ENCODE measurements around the gene ST6GALNAC4. TPM values are rescaled to one million over a fixed set of nuclear protein-coding genes. Genes with fewer than 3 reads are reported as not detected.

ST6GALNAC4 gene
- total RNA-seq, 1 donor = 33.7 TPM

DNA sequence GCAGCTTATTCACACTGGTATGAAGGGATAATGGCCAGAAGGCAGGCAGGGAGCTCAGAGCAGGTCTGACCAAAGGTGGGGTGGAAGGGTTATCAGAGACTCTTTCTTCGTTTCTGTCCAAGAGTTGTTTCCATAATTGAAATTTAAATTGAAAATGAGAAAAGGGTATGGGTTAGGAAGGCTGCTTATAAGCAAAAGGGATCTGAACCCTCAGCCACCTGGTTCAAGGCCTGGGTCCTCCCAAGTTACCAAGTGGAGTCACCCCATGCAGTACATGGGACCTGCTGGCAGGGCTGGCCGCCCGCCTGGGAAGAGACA is 46.2 kb upstream of the ST6GALNAC4 start:
- Histone ChIP-seq H2AFZ (ENCODE audit: low read length) (no peak overlapping the region), H3K4me2 (ENCODE audit: insufficient read depth, low read length) (no peak overlapping the region), H3K27ac (ENCODE audit: low read depth, low read length) (no peak overlapping the region), H3K4me3 (ENCODE audit: insufficient read depth, low read length) (no peak overlapping the region), H3K4me1 (ENCODE audit: insufficient read depth, low read length) (peaks cover 18% of the 10 kb centered on the region), H3K79me2 (ENCODE audit: insufficient read depth, low read length) (peaks cover 93% of the 10 kb centered on the region), H3K27me3 (ENCODE audit: insufficient read depth, low read length) (no peaks in the 10 kb centered on the region), H3K36me3 (ENCODE audit: insufficient read depth, low read length) (no peaks in the 10 kb centered on the region), H3K9me3 (ENCODE audit: low read depth, low read length) (no peaks in the 10 kb centered on the region), H4K20me1 (ENCODE audit: insufficient read depth, low read length) (peaks cover 24% of the 10 kb centered on the region)
- TF ChIP-seq, protein P1, sequence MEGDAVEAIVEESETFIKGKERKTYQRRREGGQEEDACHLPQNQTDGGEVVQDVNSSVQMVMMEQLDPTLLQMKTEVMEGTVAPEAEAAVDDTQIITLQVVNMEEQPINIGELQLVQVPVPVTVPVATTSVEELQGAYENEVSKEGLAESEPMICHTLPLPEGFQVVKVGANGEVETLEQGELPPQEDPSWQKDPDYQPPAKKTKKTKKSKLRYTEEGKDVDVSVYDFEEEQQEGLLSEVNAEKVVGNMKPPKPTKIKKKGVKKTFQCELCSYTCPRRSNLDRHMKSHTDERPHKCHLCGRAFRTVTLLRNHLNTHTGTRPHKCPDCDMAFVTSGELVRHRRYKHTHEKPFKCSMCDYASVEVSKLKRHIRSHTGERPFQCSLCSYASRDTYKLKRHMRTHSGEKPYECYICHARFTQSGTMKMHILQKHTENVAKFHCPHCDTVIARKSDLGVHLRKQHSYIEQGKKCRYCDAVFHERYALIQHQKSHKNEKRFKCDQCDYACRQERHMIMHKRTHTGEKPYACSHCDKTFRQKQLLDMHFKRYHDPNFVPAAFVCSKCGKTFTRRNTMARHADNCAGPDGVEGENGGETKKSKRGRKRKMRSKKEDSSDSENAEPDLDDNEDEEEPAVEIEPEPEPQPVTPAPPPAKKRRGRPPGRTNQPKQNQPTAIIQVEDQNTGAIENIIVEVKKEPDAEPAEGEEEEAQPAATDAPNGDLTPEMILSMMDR (IDR thresholded peaks at IDR 0.05; ENCODE audit: extremely low read depth, low read depth, low read length) = no peak
- no peak for DNase-seq (ENCODE audit: insufficient read length, low spot score, missing footprints)

DNA sequence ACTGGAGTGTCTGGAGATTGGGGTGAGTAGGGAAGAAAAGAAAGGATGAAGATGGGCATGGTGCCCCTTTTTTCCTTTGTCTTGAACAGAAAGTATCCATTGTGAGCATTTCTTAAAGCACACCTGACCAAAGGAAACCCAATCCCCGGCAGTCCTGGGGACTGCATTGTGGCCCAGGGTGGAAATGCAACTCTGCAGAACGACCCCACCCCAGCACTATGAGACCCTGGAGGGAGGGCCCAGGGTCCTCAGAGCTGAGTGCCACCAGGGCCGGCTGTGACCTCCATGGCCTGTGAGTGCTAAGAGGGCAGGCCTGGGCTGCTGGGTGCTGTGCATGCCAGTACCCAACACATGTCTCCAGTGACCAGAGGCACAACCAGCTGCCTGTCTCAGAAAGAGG is 45.4 kb upstream of the ST6GALNAC4 start:
- H3K27me3 ChIP-seq (ENCODE audit: insufficient read depth, low read length) = no peaks in the 10 kb centered on the region
- no peaks in the 10 kb centered on the region for H3K9me3 ChIP-seq (ENCODE audit: low read depth, low read length)
- no peak overlapping the region for H3K27ac ChIP-seq (ENCODE audit: low read depth, low read length)
- peaks cover 24% of the 10 kb centered on the region for H4K20me1 ChIP-seq (ENCODE audit: insufficient read depth, low read length)
- H3K4me2 ChIP-seq (ENCODE audit: insufficient read depth, low read length) = no peak overlapping the region
- no peak for DNase-seq (ENCODE audit: insufficient read length, low spot score, missing footprints)
- H3K4me1 ChIP-seq (ENCODE audit: insufficient read depth, low read length) = peaks cover 17% of the 10 kb centered on the region
- TF ChIP-seq, protein P1 (IDR thresholded peaks at IDR 0.05; ENCODE audit: extremely low read depth, low read depth, low read length) = no peak
- no peaks in the 10 kb centered on the region for H3K36me3 ChIP-seq (ENCODE audit: insufficient read depth, low read length)
- H3K79me2 ChIP-seq (ENCODE audit: insufficient read depth, low read length) = peaks cover 93% of the 10 kb centered on the region
- no peak overlapping the region for H2AFZ ChIP-seq (ENCODE audit: low read length)
- no peak overlapping the region for H3K4me3 ChIP-seq (ENCODE audit: insufficient read depth, low read length)

DNA sequence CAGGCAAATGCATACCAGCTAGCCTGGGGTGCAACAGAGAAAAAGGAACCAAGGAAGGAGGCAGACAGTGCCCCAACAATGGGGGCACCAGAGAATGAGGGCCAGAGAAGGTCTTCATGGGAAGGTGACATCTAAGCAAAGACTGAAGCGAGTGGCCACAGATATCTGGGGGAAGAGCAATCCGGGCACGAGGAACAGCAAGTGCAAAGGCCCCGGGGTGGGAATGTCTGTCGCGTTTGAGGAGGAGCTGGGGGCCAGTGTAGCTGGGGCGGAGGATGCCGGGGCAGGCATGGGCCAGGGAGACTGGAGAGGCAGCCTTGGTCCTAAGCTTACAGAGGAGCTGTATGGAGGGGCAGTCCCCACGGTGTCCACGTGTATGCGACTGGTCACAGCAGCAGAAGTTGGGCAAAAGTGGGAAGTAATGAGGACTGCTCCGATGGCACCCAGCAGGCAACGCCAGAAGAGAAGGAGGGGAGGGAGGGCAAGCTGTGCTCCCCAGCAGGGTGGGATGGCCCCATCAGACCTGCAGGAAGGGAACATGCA is 44.8 kb upstream of the ST6GALNAC4 start:
- Histone ChIP-seq H3K27ac (ENCODE audit: low read depth, low read length) (no peak overlapping the region), H3K4me2 (ENCODE audit: insufficient read depth, low read length) (no peak overlapping the region), H3K4me3 (ENCODE audit: insufficient read depth, low read length) (no peak overlapping the region), H4K20me1 (ENCODE audit: insufficient read depth, low read length) (peaks cover 24% of the 10 kb centered on the region), H3K79me2 (ENCODE audit: insufficient read depth, low read length) (peaks cover 91% of the 10 kb centered on the region), H2AFZ (ENCODE audit: low read length) (no peak overlapping the region), H3K9me3 (ENCODE audit: low read depth, low read length) (no peaks in the 10 kb centered on the region), H3K27me3 (ENCODE audit: insufficient read depth, low read length) (no peaks in the 10 kb centered on the region), H3K4me1 (ENCODE audit: insufficient read depth, low read length) (peaks cover 16% of the 10 kb centered on the region), H3K36me3 (ENCODE audit: insufficient read depth, low read length) (no peaks in the 10 kb centered on the region)
- DNase-seq (ENCODE audit: insufficient read length, low spot score, missing footprints) = no peak
- TF ChIP-seq, protein P1 (IDR thresholded peaks at IDR 0.05; ENCODE audit: extremely low read depth, low read depth, low read length) = no peak

DNA sequence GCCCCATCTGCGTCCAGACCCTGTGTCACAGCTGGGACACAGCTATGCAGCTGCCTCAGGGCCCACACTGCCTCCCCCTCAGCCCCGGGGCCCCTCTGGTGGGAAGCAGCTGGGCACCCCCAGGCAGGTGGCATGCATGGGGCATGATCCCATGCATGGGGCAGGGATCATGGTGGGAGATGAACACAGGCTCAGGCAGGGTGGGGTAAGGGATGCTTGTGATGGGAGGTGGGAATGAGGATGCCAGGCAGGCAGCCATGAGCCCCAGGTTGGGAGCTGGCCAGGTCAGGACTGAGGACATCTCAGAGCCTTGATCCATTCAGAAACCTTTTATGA is 44.3 kb upstream of the ST6GALNAC4 start:
- Histone ChIP-seq H3K4me1 (ENCODE audit: insufficient read depth, low read length) (peaks cover 11% of the 10 kb centered on the region), H3K27ac (ENCODE audit: low read depth, low read length) (no peak overlapping the region), H3K4me3 (ENCODE audit: insufficient read depth, low read length) (no peak overlapping the region), H3K9me3 (ENCODE audit: low read depth, low read length) (no peaks in the 10 kb centered on the region), H4K20me1 (ENCODE audit: insufficient read depth, low read length) (peaks cover 25% of the 10 kb centered on the region), H3K4me2 (ENCODE audit: insufficient read depth, low read length) (no peak overlapping the region), H3K36me3 (ENCODE audit: insufficient read depth, low read length) (no peaks in the 10 kb centered on the region), H2AFZ (ENCODE audit: low read length) (no peak overlapping the region), H3K27me3 (ENCODE audit: insufficient read depth, low read length) (no peaks in the 10 kb centered on the region), H3K79me2 (ENCODE audit: insufficient read depth, low read length) (peaks cover 87% of the 10 kb centered on the region)
- TF ChIP-seq, protein P1 (IDR thresholded peaks at IDR 0.05; ENCODE audit: extremely low read depth, low read depth, low read length) = no peak
- DNase-seq (ENCODE audit: insufficient read length, low spot score, missing footprints) = no peak
